Measurements from ENCODE around the gene DBP.
"Not testable (repeated sequence)": the region's sequence is repeated elsewhere in the genome, so short reads cannot be mapped to it uniquely, and the experiment has no call there.

DBP gene, protein sequence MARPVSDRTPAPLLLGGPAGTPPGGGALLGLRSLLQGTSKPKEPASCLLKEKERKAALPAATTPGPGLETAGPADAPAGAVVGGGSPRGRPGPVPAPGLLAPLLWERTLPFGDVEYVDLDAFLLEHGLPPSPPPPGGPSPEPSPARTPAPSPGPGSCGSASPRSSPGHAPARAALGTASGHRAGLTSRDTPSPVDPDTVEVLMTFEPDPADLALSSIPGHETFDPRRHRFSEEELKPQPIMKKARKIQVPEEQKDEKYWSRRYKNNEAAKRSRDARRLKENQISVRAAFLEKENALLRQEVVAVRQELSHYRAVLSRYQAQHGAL

DNA sequence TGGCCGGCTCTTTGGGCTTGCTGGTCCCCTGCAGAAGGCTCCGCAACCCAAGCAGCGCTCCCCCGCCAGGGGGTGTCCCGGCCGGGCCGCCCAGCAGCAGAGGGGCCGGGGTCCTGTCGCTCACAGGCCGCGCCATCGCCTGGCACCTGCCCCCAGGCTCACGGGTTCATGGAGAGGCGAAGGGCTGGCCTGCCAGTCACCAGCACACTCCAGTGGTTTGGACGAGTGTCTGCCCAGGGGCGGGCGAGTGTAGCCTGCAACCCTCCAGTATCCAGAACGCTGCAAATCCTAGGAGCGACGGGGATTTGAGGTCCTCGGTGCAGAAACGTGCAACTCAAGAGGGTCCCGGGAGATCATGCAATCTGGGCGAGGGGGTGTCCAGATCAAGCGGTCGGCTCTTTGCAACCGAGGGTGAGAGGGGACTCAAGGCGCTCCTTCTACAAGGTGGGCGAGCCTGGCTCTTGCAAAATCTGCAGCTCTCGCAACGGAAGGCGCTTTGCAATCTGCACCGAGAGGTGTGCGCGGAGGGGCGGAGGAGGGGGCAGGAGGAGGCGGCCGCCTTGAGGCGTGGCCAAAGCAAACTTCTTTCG, at the start of gene DBP:
Gene DBP (minus strand): TSS at position 521 of the 590 bp plus-strand sequence. CDS start 385 bp downstream, at position 136.
- peak within 1 kb of the TSS; percentile 69 for H3K4me3 ChIP-seq (ENCODE audit: low read length)
- no peak for TF ChIP-seq ZNF274 (IDR thresholded peaks at IDR 0.05; ENCODE audit: low read depth, low read length)

- not testable (repeated sequence) for H3K4me3 ChIP-seq (ENCODE audit: low read length)
Measured at GRCh38 chr19:48686637-48687036, 49.5 kb upstream of the DBP start.

GRCh38 chr19:48686088-48686487, 48.9 kb upstream of the DBP start:
- no peak for TF ChIP-seq ZNF274 (IDR thresholded peaks at IDR 0.05; ENCODE audit: low read depth, low read length)
- H3K4me3 ChIP-seq (ENCODE audit: low read length), result no peak overlapping the region

GRCh38 chr19:48685583-48685982, 48.4 kb upstream of the DBP start:
- no peak overlapping the region for H3K4me3 ChIP-seq (ENCODE audit: low read length)
- no peak for TF ChIP-seq ZNF274 (IDR thresholded peaks at IDR 0.05; ENCODE audit: low read depth, low read length)

DNA sequence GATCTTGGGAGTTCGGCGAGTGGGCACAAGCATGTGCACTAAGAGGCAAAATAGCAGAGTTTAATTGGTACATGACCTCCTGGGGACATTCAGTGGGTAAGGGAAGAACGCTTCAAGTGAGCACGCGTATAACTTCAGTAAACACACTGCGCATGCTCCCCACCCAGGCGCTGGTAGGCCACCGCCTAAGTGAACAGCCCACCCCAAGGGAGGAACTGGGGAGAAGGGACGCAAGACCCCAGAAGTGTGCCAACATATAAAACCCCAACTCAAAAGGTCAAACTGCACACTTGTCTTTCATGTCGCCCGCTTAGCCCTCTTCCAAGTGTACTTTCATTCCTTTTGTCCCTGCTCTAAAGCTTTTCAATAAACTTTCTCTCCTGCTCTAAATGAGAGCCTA, 46.2 kb upstream of the DBP start:
- TF ChIP-seq ZNF274 (IDR thresholded peaks at IDR 0.05; ENCODE audit: low read depth, low read length), result no peak
- H3K4me3 ChIP-seq (ENCODE audit: low read length), result no peak overlapping the region

DNA sequence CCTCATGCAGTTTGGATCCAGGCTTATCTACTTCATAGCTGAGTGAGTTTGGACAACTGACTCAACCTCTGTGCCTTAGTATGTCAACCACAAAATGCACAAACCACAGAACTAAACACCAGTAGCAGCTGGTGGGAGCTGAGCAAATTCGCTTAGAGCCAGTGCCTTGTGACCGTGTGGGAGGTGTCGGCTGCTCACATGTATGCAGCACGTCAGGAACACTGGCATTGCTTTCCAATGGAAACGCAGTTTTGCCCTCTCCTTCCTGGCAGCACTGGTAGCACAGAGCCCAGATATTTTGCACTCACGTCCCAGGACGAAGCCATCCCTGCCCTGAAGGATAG, 43.9 kb upstream of the DBP start:
- TF ChIP-seq ZNF274 (IDR thresholded peaks at IDR 0.05; ENCODE audit: low read depth, low read length), result no peak
- no peak overlapping the region for H3K4me3 ChIP-seq (ENCODE audit: low read length)

DNA sequence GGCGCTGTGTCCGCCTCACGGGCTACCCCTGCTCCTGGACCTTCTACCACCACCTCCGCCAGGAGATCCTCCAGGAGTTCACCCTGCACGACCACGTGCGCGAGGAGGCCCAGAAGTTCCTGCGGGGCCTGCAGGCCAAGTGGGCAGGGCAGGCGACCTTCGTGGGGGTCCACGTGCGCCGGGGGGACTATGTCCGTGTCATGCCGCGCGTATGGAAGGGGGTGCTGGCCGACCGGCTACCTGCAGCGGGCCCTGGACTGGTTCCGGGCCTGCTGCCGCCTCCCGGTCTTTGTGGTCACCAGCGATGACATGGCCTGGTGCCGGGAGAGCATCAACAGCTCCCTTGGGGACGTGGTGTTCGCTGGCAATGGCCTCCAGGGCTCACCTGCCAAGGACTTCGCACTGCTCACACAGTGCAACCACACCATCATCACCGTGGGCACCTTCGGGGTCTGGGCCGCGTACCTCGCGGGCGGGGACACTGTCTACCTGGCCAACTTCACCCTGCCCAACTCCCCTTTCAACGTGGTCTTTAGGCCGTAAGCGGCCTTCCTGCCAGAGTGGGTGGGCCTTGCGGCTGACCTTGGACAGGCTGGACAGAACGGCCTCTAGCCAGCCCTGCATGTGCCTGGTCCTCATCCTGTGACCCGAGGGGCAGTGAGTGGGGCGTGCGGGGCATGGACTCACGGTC, 43.4 kb upstream of the DBP start:
- TF ChIP-seq ZNF274 (IDR thresholded peaks at IDR 0.05; ENCODE audit: low read depth, low read length), result no peak
- H3K4me3 ChIP-seq (ENCODE audit: low read length), result no peak overlapping the region

DNA sequence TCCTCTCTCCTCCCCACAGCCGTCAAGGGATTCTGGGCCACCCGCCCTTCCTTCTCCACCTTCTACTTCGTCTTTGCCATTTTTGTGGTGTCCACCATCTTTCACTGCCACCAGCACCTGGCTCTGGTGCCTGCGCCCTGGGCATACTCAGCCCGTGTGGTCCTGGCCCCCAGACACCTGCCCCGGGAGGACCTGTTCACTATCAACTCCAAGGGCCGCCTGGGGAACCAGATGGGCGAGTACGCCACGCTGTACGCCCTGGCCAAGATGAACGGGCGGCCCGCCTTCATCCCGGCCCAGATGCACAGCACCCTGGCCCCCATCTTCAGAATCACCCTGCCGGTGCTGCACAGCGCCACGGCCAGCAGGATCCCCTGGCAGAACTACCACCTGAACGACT, 42.8 kb upstream of the DBP start:
- H3K4me3 ChIP-seq (ENCODE audit: low read length), result not testable (repeated sequence)

DNA sequence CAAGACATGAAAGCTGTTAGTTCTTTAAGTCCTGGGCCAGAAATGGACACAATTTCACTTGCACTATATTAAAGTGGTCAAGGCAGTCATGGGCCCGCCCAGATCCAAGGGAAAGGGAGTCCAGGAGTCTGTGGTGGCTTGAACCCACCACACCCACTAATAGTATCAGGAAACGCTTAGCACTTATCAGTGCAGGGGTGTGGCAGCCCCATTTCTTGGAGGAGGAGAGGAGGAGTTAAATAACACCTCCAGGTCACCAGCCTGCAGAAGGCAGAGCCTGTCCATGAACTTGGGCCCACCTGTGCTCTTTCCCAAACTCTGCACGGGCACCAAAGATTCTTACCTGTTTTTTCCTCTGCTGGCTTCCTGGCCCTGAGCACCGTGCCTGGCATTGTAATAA, 41.0 kb upstream of the DBP start:
- no peak overlapping the region for H3K4me3 ChIP-seq (ENCODE audit: low read length)
- no peak for TF ChIP-seq ZNF274 (IDR thresholded peaks at IDR 0.05; ENCODE audit: low read depth, low read length)

DNA sequence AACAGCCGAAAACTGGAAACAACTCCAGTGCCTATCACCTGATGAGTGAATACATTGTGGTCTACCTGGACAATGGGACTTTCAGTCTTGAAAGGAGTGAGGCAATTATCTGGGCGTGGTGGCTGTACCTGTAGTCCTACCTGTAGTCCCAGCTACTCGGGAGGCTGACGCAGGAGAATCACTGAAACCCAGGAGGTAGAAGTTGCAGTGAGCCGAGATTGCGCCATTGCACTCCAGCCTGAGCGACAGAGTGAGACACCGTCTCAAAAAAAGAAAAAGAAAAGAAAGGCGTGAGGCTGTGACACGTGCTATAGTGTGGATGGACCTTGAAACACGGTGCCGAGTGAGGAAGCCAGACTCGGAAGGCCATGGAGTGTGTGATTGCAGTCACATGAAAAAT, 39.7 kb upstream of the DBP start:
- TF ChIP-seq ZNF274 (IDR thresholded peaks at IDR 0.05; ENCODE audit: low read depth, low read length), result no peak
- H3K4me3 ChIP-seq (ENCODE audit: low read length), result no peak overlapping the region

DNA sequence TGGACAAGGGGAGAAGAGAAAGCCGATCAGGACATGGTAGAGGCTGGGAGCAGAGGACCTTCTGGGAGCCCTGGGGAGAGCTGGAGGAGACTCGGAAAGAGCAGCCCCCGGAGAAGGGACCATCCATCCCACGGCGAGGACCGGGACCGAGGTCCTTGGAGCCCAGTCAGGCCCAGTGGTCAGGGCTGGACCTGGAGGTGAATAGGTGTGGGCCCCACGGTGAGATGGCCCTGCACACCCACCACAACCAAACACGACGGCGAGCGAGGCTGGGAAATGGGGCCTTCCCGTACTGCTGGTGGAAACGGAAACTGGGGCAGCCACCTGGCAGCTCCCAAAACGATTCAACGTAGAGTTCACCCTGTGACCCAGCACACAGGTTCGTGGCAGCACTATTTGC, 39.3 kb upstream of the DBP start:
- H3K4me3 ChIP-seq (ENCODE audit: low read length), result no peak overlapping the region
- TF ChIP-seq ZNF274 (IDR thresholded peaks at IDR 0.05; ENCODE audit: low read depth, low read length), result no peak

GRCh38 chr19:48674921-48675824, 38.0 kb upstream of the DBP start:
- H3K4me3 ChIP-seq (ENCODE audit: low read length), result no peak overlapping the region
- TF ChIP-seq ZNF274 (IDR thresholded peaks at IDR 0.05; ENCODE audit: low read depth, low read length), result no peak

- no peak for TF ChIP-seq ZNF274 (IDR thresholded peaks at IDR 0.05; ENCODE audit: low read depth, low read length)
- H3K4me3 ChIP-seq (ENCODE audit: low read length), result no peak overlapping the region
Measured at GRCh38 chr19:48674216-48674809, 37.1 kb upstream of the DBP start.

GRCh38 chr19:48673436-48674100, 36.4 kb upstream of the DBP start:
- H3K4me3 ChIP-seq (ENCODE audit: low read length), result no peak overlapping the region
- TF ChIP-seq ZNF274 (IDR thresholded peaks at IDR 0.05; ENCODE audit: low read depth, low read length), result no peak
